IgD-negative memory B cell (primary cell): ENCODE measurements around the gene HECTD1. TPM values are rescaled to one million over a fixed set of nuclear protein-coding genes. Genes with fewer than 3 reads are reported as not detected.
A peak's percentile ranks its signal among the peaks of the same experiment; 100 is the strongest.
"Not testable (repeated sequence)": the region's sequence is repeated elsewhere in the genome, so short reads cannot be mapped to it uniquely, and the experiment has no call there.

Experiments used
- H3K27ac Mint-ChIP-seq, 3 donors: one replicate each; pipeline ENCODE4 v1.8.0; 2020 to 2022; ENCODE audit warnings: mild to moderate bottlenecking in 3 of 3, mixed read lengths in 3 of 3, moderate library complexity in 1 of 3
- H3K27me3 Mint-ChIP-seq: one replicate; pipeline ENCODE4 v1.8.0; 2021; ENCODE audit warnings: mixed read lengths
- H3K36me3 Mint-ChIP-seq: one replicate; pipeline ENCODE4 v1.8.0; 2020; ENCODE audit warnings: mild to moderate bottlenecking, mixed read lengths
- H3K4me1 Mint-ChIP-seq, 3 donors: one replicate each; pipeline ENCODE4 v1.8.0; 2020 to 2022; ENCODE audit warnings: mixed read lengths in 3 of 3, mild to moderate bottlenecking in 1 of 3
- H3K4me3 Mint-ChIP-seq, 4 donors: one replicate each; pipeline ENCODE4 v1.8.0; 2020 to 2022; ENCODE audit warnings: mild to moderate bottlenecking in 4 of 4, mixed read lengths in 4 of 4, moderate library complexity in 3 of 4
- H3K9me3 Mint-ChIP-seq, 3 donors: one replicate each; pipeline ENCODE4 v1.8.0; 2020 to 2021; ENCODE audit warnings: mixed read lengths in 3 of 3, mild to moderate bottlenecking in 1 of 3
- polyA plus RNA-seq: library from polyadenylated mRNA; unstranded; fragments of 300-500 nt; fragmentation: Illumina TruSeq; gene quantifications from one replicate; pipeline ENCODE4 v1.2.3, GENCODE V29; 2021

Gene HECTD1
- polyA plus RNA-seq, 1 donor from 2014 or later, result 30.9 TPM

- no peaks in the 10 kb centered on the region for H3K36me3 Mint-ChIP-seq
- no peaks in the 10 kb centered on the region for H3K9me3 Mint-ChIP-seq
- H3K4me3 Mint-ChIP-seq, result no peak overlapping the region
- H3K4me1 Mint-ChIP-seq, result peaks cover 5 to 8% (median 6%) of the 10 kb centered on the region in 3 donors
- H3K27ac Mint-ChIP-seq, result no peak overlapping the region
- no peaks in the 10 kb centered on the region for H3K27me3 Mint-ChIP-seq
Observed at GRCh38 chr14:31085027-31085426, 122.6 kb downstream of the HECTD1 start.

- Mint-ChIP-seq H3K27me3 (no peaks in the 10 kb centered on the region), H3K4me1 (peaks cover 5 to 8% (median 6%) of the 10 kb centered on the region in 3 donors), H3K27ac (peak overlapping the region in 2 of 3 donors; percentile 15 to 46), H3K4me3 (no peak overlapping the region), H3K9me3 (no peaks in the 10 kb centered on the region), H3K36me3 (no peaks in the 10 kb centered on the region)
Observed at GRCh38 chr14:31084385-31084784, 123.2 kb downstream of the HECTD1 start.

GRCh38 chr14:31083781-31084180 is 123.8 kb downstream of the HECTD1 start:
- Mint-ChIP-seq H3K9me3 (no peaks in the 10 kb centered on the region), H3K36me3 (no peaks in the 10 kb centered on the region), H3K27me3 (no peaks in the 10 kb centered on the region), H3K4me3 (no peak overlapping the region), H3K4me1 (peaks cover 5 to 8% (median 6%) of the 10 kb centered on the region in 3 donors), H3K27ac (peak overlapping the region in 1 of 3 donors; percentile 15)

- H3K4me1 Mint-ChIP-seq, result peaks cover 5 to 8% (median 6%) of the 10 kb centered on the region in 3 donors
- no peak overlapping the region for H3K4me3 Mint-ChIP-seq
- no peaks in the 10 kb centered on the region for H3K27me3 Mint-ChIP-seq
- peaks cover 0 to under 1% (median 0%) of the 10 kb centered on the region in 3 donors for H3K9me3 Mint-ChIP-seq
- peak overlapping the region in 1 of 3 donors; percentile 28 for H3K27ac Mint-ChIP-seq
- H3K36me3 Mint-ChIP-seq, result peaks cover 5% of the 10 kb centered on the region
Observed at GRCh38 chr14:31080484-31080883, 127.1 kb downstream of the HECTD1 start.

GRCh38 chr14:31080056-31080455 is 127.5 kb downstream of the HECTD1 start:
- Mint-ChIP-seq H3K36me3 (peaks cover 8% of the 10 kb centered on the region), H3K27me3 (no peaks in the 10 kb centered on the region), H3K4me1 (peaks cover 5 to 8% (median 6%) of the 10 kb centered on the region in 3 donors), H3K9me3 (peaks cover 1 to 5% (median 2%) of the 10 kb centered on the region in 3 donors), H3K4me3 (no peak overlapping the region), H3K27ac (peak overlapping the region in 1 of 3 donors; percentile 28)

GRCh38 chr14:31078766-31079165 is 128.8 kb downstream of the HECTD1 start:
- Mint-ChIP-seq H3K27me3 (no peaks in the 10 kb centered on the region), H3K27ac (peak overlapping the region in 2 of 3 donors; percentile 2 to 50), H3K4me3 (no peak overlapping the region), H3K4me1 (no peaks in the 10 kb centered on the region), H3K36me3 (peaks cover 10% of the 10 kb centered on the region), H3K9me3 (peaks cover 2 to 6% (median 4%) of the 10 kb centered on the region in 3 donors)

- Mint-ChIP-seq H3K9me3 (peaks cover 2 to 6% (median 4%) of the 10 kb centered on the region in 3 donors), H3K4me1 (peaks cover 0 to 2% (median 0%) of the 10 kb centered on the region in 3 donors), H3K27me3 (no peaks in the 10 kb centered on the region), H3K4me3 (no peak overlapping the region), H3K36me3 (peaks cover 10% of the 10 kb centered on the region), H3K27ac (peak overlapping the region in 1 of 3 donors; percentile 49)
Observed at GRCh38 chr14:31075144-31075543, 132.4 kb downstream of the HECTD1 start.

- H3K27ac Mint-ChIP-seq, result no peak overlapping the region
- H3K36me3 Mint-ChIP-seq, result peaks cover 7% of the 10 kb centered on the region
- H3K9me3 Mint-ChIP-seq, result peaks cover 2 to 6% (median 4%) of the 10 kb centered on the region in 3 donors
- H3K27me3 Mint-ChIP-seq, result no peaks in the 10 kb centered on the region
- no peak overlapping the region for H3K4me3 Mint-ChIP-seq
- peaks cover 0 to 2% (median 0%) of the 10 kb centered on the region in 3 donors for H3K4me1 Mint-ChIP-seq
Observed at GRCh38 chr14:31071151-31071550, 136.4 kb downstream of the HECTD1 start.

GRCh38 chr14:31070431-31070830 is 137.2 kb downstream of the HECTD1 start:
- Mint-ChIP-seq H3K27me3 (no peaks in the 10 kb centered on the region), H3K4me1 (peaks cover 0 to 2% (median 0%) of the 10 kb centered on the region in 3 donors), H3K36me3 (peaks cover 7% of the 10 kb centered on the region), H3K9me3 (peaks cover 2 to 5% (median 4%) of the 10 kb centered on the region in 3 donors), H3K27ac (no peak overlapping the region), H3K4me3 (no peak overlapping the region)

- Mint-ChIP-seq H3K4me3 (no peak overlapping the region), H3K27me3 (no peaks in the 10 kb centered on the region), H3K36me3 (peaks cover 2% of the 10 kb centered on the region), H3K27ac (no peak overlapping the region), H3K4me1 (peaks cover 0 to 2% (median 0%) of the 10 kb centered on the region in 3 donors), H3K9me3 (no peaks in the 10 kb centered on the region)
Observed at GRCh38 chr14:31069343-31069742, 138.2 kb downstream of the HECTD1 start.

- Mint-ChIP-seq H3K4me1 (peaks cover 0 to 2% (median 0%) of the 10 kb centered on the region in 3 donors), H3K9me3 (no peaks in the 10 kb centered on the region), H3K4me3 (no peak overlapping the region), H3K36me3 (peaks cover 2% of the 10 kb centered on the region), H3K27ac (no peak overlapping the region), H3K27me3 (no peaks in the 10 kb centered on the region)
Observed at GRCh38 chr14:31068235-31068634, 139.4 kb downstream of the HECTD1 start.

GRCh38 chr14:31062908-31063307 is 144.7 kb downstream of the HECTD1 start:
- not testable (repeated sequence) for H3K9me3 Mint-ChIP-seq, H3K4me3 Mint-ChIP-seq, H3K27me3 Mint-ChIP-seq, H3K36me3 Mint-ChIP-seq, H3K27ac Mint-ChIP-seq
- H3K4me1 Mint-ChIP-seq, result peaks cover 0 to 12% (median 6%) of the 10 kb centered on the region in 3 donors

GRCh38 chr14:31060253-31060875 is 147.2 kb downstream of the HECTD1 start:
- Mint-ChIP-seq H3K36me3 (peaks cover 8% of the 10 kb centered on the region), H3K27me3 (no peaks in the 10 kb centered on the region), H3K9me3 (peaks cover 0 to 2% (median 0%) of the 10 kb centered on the region in 3 donors), H3K27ac (no peak overlapping the region), H3K4me1 (peaks cover 0 to 16% (median 11%) of the 10 kb centered on the region in 3 donors), H3K4me3 (no peak overlapping the region)

GRCh38 chr14:31059152-31059924 is 148.3 kb downstream of the HECTD1 start:
- Mint-ChIP-seq H3K27me3 (no peaks in the 10 kb centered on the region), H3K4me3 (peak overlapping the region in 1 of 4 donors; percentile 61), H3K9me3 (peaks cover 0 to 2% (median 0%) of the 10 kb centered on the region in 3 donors), H3K27ac (peak overlapping the region in 1 of 3 donors; percentile 86), H3K4me1 (peaks cover 6 to 16% (median 11%) of the 10 kb centered on the region in 3 donors), H3K36me3 (peaks cover 8% of the 10 kb centered on the region)

- Mint-ChIP-seq H3K27ac (no peak overlapping the region), H3K36me3 (peaks cover 11% of the 10 kb centered on the region), H3K9me3 (peaks cover 0 to 2% (median 0%) of the 10 kb centered on the region in 3 donors), H3K27me3 (no peaks in the 10 kb centered on the region), H3K4me3 (no peak overlapping the region), H3K4me1 (peaks cover 6 to 16% (median 11%) of the 10 kb centered on the region in 3 donors)
Observed at GRCh38 chr14:31057701-31058364, 149.8 kb downstream of the HECTD1 start.
